Naive thymus-derived CD4-positive, alpha-beta T cell (primary cell): ENCODE measurements around the gene WDR27. TPM values are rescaled to one million over a fixed set of nuclear protein-coding genes. Genes with fewer than 3 reads are reported as not detected.
A peak's percentile ranks its signal among the peaks of the same experiment; 100 is the strongest.

Experiments used
- ATAC-seq: fragments of 150-1000 bp; cut with Tn5 transposase; 2 replicates; pipeline ENCODE4 v1.10.0; 2021; ENCODE audit warnings: mild to moderate bottlenecking, moderate library complexity
- CTCF ChIA-PET: fragments of 350-600 bp; sonication (Branson Sonifier 250); formaldehyde crosslinking; loops from one replicate; lab custom pipeline; 2021; ENCODE audit warnings: antibody characterized with exemption; lab: Charles Lee
- POLR2A ChIA-PET: fragments of 350-600 bp; sonication (Branson Sonifier 250); formaldehyde crosslinking; loops from one replicate; lab custom pipeline; 2021; ENCODE audit warnings: antibody characterized with exemption, inconsistent platforms; lab: Charles Lee
- DNase-seq, 9 donors: peaks; one replicate each; pipeline versions ENCODE4 v3.0.0 to v3.0.0-alpha.2; 2020 to 2022; ENCODE audit warnings: mixed read lengths in 1 of 9
- H3K27ac ChIP-seq: one replicate; pipeline ENCODE4 v1.7.0; 2013; ENCODE audit warnings: mild to moderate bottlenecking, low read depth, low read length, moderate library complexity
- H3K27me3 ChIP-seq, 2 donors: one replicate each; pipeline ENCODE4 v1.7.0; 2013; ENCODE audit warnings: low read length in 2 of 2, mild to moderate bottlenecking in 2 of 2, moderate library complexity in 2 of 2; ENCODE audit not compliant: control insufficient read depth in 2 of 2, insufficient read depth in 2 of 2
- H3K36me3 ChIP-seq, 3 experiments: 1 replicate in 2 of 3; 2 replicates in 1 of 3; pipeline ENCODE4 v1.7.0; 2013; ENCODE audit warnings: low read length in 3 of 3, mild to moderate bottlenecking in 3 of 3, moderate library complexity in 1 of 3; ENCODE audit not compliant: insufficient read depth in 3 of 3, control insufficient read depth in 2 of 3
- H3K4me1 ChIP-seq, 2 donors: one replicate each; pipeline ENCODE4 v1.7.0; 2013; ENCODE audit warnings: low read length in 2 of 2, mild to moderate bottlenecking in 2 of 2, moderate library complexity in 1 of 2; ENCODE audit not compliant: control insufficient read depth in 2 of 2, insufficient read depth in 2 of 2
- H3K4me3 ChIP-seq: 2 replicates; pipeline ENCODE4 v1.7.0; 2013; ENCODE audit warnings: mild to moderate bottlenecking, low read length
- H3K9me3 ChIP-seq, 3 experiments: 1 replicate in 2 of 3; 2 replicates in 1 of 3; pipeline ENCODE4 v1.7.0; 2013; ENCODE audit warnings: low read length in 3 of 3; ENCODE audit not compliant: control insufficient read depth in 2 of 3
- H3K27ac Mint-ChIP-seq, 9 donors: one replicate each; pipeline ENCODE4 v1.8.0; 2020 to 2022; ENCODE audit warnings: mixed read lengths in 9 of 9, mild to moderate bottlenecking in 8 of 9, moderate library complexity in 5 of 9, inconsistent platforms in 2 of 9
- H3K27me3 Mint-ChIP-seq, 5 donors: one replicate each; pipeline ENCODE4 v1.8.0; 2021 to 2022; ENCODE audit warnings: mixed read lengths in 5 of 5, mild to moderate bottlenecking in 1 of 5
- H3K36me3 Mint-ChIP-seq, 5 donors: one replicate each; pipeline ENCODE4 v1.8.0; 2020 to 2022; ENCODE audit warnings: mixed read lengths in 5 of 5, mild to moderate bottlenecking in 3 of 5, inconsistent platforms in 1 of 5
- H3K4me1 Mint-ChIP-seq, 7 donors: one replicate each; pipeline ENCODE4 v1.8.0; 2020 to 2022; ENCODE audit warnings: mixed read lengths in 7 of 7, mild to moderate bottlenecking in 3 of 7, inconsistent platforms in 1 of 7
- H3K4me3 Mint-ChIP-seq, 10 donors: one replicate each; pipeline ENCODE4 v1.8.0; 2020 to 2022; ENCODE audit warnings: mild to moderate bottlenecking in 10 of 10, mixed read lengths in 10 of 10, moderate library complexity in 6 of 10, inconsistent platforms in 2 of 10
- H3K9me3 Mint-ChIP-seq, 11 donors: one replicate each; pipeline ENCODE4 v1.8.0; 2020 to 2022; ENCODE audit warnings: mixed read lengths in 11 of 11, mild to moderate bottlenecking in 4 of 11, inconsistent platforms in 1 of 11, moderate library complexity in 1 of 11
- intact Hi-C, 2 donors: fragments of 100-400 bp; cut with micrococcal nuclease; formaldehyde crosslinking; loops; one replicate each; pipeline ENCODE4 v1.15.1; 2023
- polyA plus RNA-seq, 2 donors: library from polyadenylated mRNA; unstranded; fragments of 300-500 nt; fragmentation: Illumina TruSeq; gene quantifications; one replicate each; pipeline ENCODE4 v1.2.3, GENCODE V29; 2021
- total RNA-seq, 6 experiments: library from RNA in 5 of 6; stranded (reverse) in 5 of 6; gene quantifications; 1 replicate in 5 of 6; 2 replicates in 1 of 6; pipeline ENCODE4 v1.2.3 and lab custom pipeline; 2021 to 2026

Gene WDR27
- total and polyA plus RNA-seq, 7 experiments from 2014 or later, result 6.7 to 89.0 (median 36.0) TPM

GRCh38 chr6:169623975-169624374 is 77.9 kb downstream of the WDR27 start:
- peaks cover 0 to 5% (median 0%) of the 10 kb centered on the region in 7 donors for H3K4me1 Mint-ChIP-seq
- DNase-seq (no peak), ATAC-seq (no peak)
- H3K27me3 Mint-ChIP-seq, result no peaks in the 10 kb centered on the region
- peaks cover 0 to 42% (median 18%) of the 10 kb centered on the region in 5 donors for H3K36me3 Mint-ChIP-seq
- Histone ChIP-seq H3K4me3 (no peak overlapping the region), H3K4me1 (no peaks in the 10 kb centered on the region), H3K27ac (no peak overlapping the region), H3K27me3 (no peaks in the 10 kb centered on the region), H3K9me3 (no peaks in the 10 kb centered on the region), H3K36me3 (peaks cover 0 to 13% (median 0%) of the 10 kb centered on the region in 3 experiments)
- no peak overlapping the region for H3K4me3 Mint-ChIP-seq
- ChIA-PET CTCF (no interaction called here), POLR2A (no interaction called here)
- intact Hi-C loops, result no loop called here
- no peak overlapping the region for H3K27ac Mint-ChIP-seq
- peaks cover 0 to 6% (median 0%) of the 10 kb centered on the region in 11 donors for H3K9me3 Mint-ChIP-seq

- ATAC-seq, result no peak
- peaks cover 0 to 6% (median 0%) of the 10 kb centered on the region in 11 donors for H3K9me3 Mint-ChIP-seq
- POLR2A ChIA-PET, result no interaction called here
These were observed 78.5 kb downstream of the WDR27 start for GRCh38 chr6:169623343-169623742.

GRCh38 chr6:169622618-169623017 is 79.2 kb downstream of the WDR27 start:
- CTCF ChIA-PET, result no interaction called here
- no peak for DNase-seq
- H3K27ac ChIP-seq, result no peak overlapping the region
- no peak overlapping the region for H3K4me3 Mint-ChIP-seq
- H3K9me3 ChIP-seq, result no peaks in the 10 kb centered on the region
- no peak overlapping the region for H3K27ac Mint-ChIP-seq
- no peak for ATAC-seq
- POLR2A ChIA-PET, result no interaction called here
- peaks cover 0 to 5% (median 0%) of the 10 kb centered on the region in 7 donors for H3K4me1 Mint-ChIP-seq
- no peaks in the 10 kb centered on the region for H3K27me3 Mint-ChIP-seq
- no peaks in the 10 kb centered on the region for H3K27me3 ChIP-seq
- no peaks in the 10 kb centered on the region for H3K4me1 ChIP-seq
- intact Hi-C loops, result no loop called here
- peaks cover 0 to 6% (median 0%) of the 10 kb centered on the region in 11 donors for H3K9me3 Mint-ChIP-seq
- H3K4me3 ChIP-seq, result no peak overlapping the region
- peaks cover 0 to 11% (median 0%) of the 10 kb centered on the region in 3 experiments for H3K36me3 ChIP-seq
- peaks cover 0 to 44% (median 18%) of the 10 kb centered on the region in 5 donors for H3K36me3 Mint-ChIP-seq

More at GRCh38 chr6:169623343-169623742, 78.5 kb downstream of the WDR27 start:
- peaks cover 0 to 44% (median 18%) of the 10 kb centered on the region in 5 donors for H3K36me3 Mint-ChIP-seq
- H3K4me1 Mint-ChIP-seq, result peaks cover 0 to 5% (median 0%) of the 10 kb centered on the region in 7 donors
- H3K4me1 ChIP-seq, result no peaks in the 10 kb centered on the region
- H3K9me3 ChIP-seq, result no peaks in the 10 kb centered on the region
- H3K27ac ChIP-seq, result no peak overlapping the region
- no peak for DNase-seq
- no peaks in the 10 kb centered on the region for H3K27me3 Mint-ChIP-seq
- CTCF ChIA-PET, result no interaction called here
- no peak overlapping the region for H3K4me3 Mint-ChIP-seq
- intact Hi-C loops, result no loop called here
- H3K4me3 ChIP-seq, result no peak overlapping the region
- H3K27ac Mint-ChIP-seq, result no peak overlapping the region
- no peaks in the 10 kb centered on the region for H3K27me3 ChIP-seq
- H3K36me3 ChIP-seq, result peaks cover 0 to 13% (median 0%) of the 10 kb centered on the region in 3 experiments

GRCh38 chr6:169621311-169621710 is 80.5 kb downstream of the WDR27 start:
- H3K27me3 Mint-ChIP-seq, result no peaks in the 10 kb centered on the region
- intact Hi-C loops, result no loop called here
- Histone ChIP-seq H3K9me3 (no peaks in the 10 kb centered on the region), H3K36me3 (peaks cover 0 to 1% (median 0%) of the 10 kb centered on the region in 3 experiments), H3K27ac (no peak overlapping the region), H3K4me1 (no peaks in the 10 kb centered on the region), H3K27me3 (no peaks in the 10 kb centered on the region), H3K4me3 (no peak overlapping the region)
- peaks cover 0 to 6% (median 2%) of the 10 kb centered on the region in 11 donors for H3K9me3 Mint-ChIP-seq
- no peak overlapping the region for H3K27ac Mint-ChIP-seq
- peaks cover 0 to 5% (median 0%) of the 10 kb centered on the region in 7 donors for H3K4me1 Mint-ChIP-seq
- ATAC-seq, result peak; percentile 18
- no peak overlapping the region for H3K4me3 Mint-ChIP-seq
- peaks cover 0 to 41% (median 9%) of the 10 kb centered on the region in 5 donors for H3K36me3 Mint-ChIP-seq
- CTCF ChIA-PET, result no interaction called here
- DNase-seq, result no peak
- POLR2A ChIA-PET, result no interaction called here

- Mint-ChIP-seq H3K36me3 (peaks cover 0 to 43% (median 18%) of the 10 kb centered on the region in 5 donors), H3K27me3 (no peaks in the 10 kb centered on the region), H3K4me3 (no peak overlapping the region), H3K27ac (no peak overlapping the region), H3K4me1 (peaks cover 0 to 5% (median 0%) of the 10 kb centered on the region in 7 donors), H3K9me3 (peaks cover 0 to 14% (median 5%) of the 10 kb centered on the region in 11 donors)
- ChIA-PET POLR2A (no interaction called here), CTCF (no interaction called here)
- DNase-seq, result no peak
- H3K4me1 ChIP-seq, result no peaks in the 10 kb centered on the region
- H3K27me3 ChIP-seq, result no peaks in the 10 kb centered on the region
- H3K9me3 ChIP-seq, result no peaks in the 10 kb centered on the region
- H3K4me3 ChIP-seq, result no peak overlapping the region
- H3K36me3 ChIP-seq, result no peaks in the 10 kb centered on the region
- intact Hi-C loops, result no loop called here
- no peak for ATAC-seq
- H3K27ac ChIP-seq, result no peak overlapping the region
These were observed 81.4 kb downstream of the WDR27 start for GRCh38 chr6:169620171-169621130.

- CTCF ChIA-PET, result no interaction called here
- no peak overlapping the region for H3K4me3 ChIP-seq
- DNase-seq (no peak), ATAC-seq (no peak)
- POLR2A ChIA-PET, result no interaction called here
- H3K4me1 Mint-ChIP-seq, result peaks cover 0 to 5% (median 0%) of the 10 kb centered on the region in 7 donors
- no peaks in the 10 kb centered on the region for H3K4me1 ChIP-seq
- peaks cover 0 to 15% (median 6%) of the 10 kb centered on the region in 11 donors for H3K9me3 Mint-ChIP-seq
- H3K27me3 Mint-ChIP-seq, result no peaks in the 10 kb centered on the region
- no peaks in the 10 kb centered on the region for H3K36me3 ChIP-seq
- no peak overlapping the region for H3K27ac Mint-ChIP-seq
- H3K27ac ChIP-seq, result no peak overlapping the region
- H3K4me3 Mint-ChIP-seq, result no peak overlapping the region
- H3K27me3 ChIP-seq, result no peaks in the 10 kb centered on the region
- intact Hi-C loops, result no loop called here
- peaks cover 0 to 36% (median 18%) of the 10 kb centered on the region in 5 donors for H3K36me3 Mint-ChIP-seq
- no peaks in the 10 kb centered on the region for H3K9me3 ChIP-seq
These were observed 82.2 kb downstream of the WDR27 start for GRCh38 chr6:169619650-169620049.
